GM19099 (cell line): ENCODE results near the gene PPFIBP1.

Experiments used
- POLR2A ChIP-seq: IDR thresholded peaks from 3 replicates; pipeline ENCODE4 v1.6.1; 2011; ENCODE audit warnings: low read depth; ENCODE audit not compliant: insufficient read length; ENCODE audit errors: extremely low read depth

The PPFIBP1 gene

GRCh38 chr12:27622436-27623195, 98.6 kb downstream of the PPFIBP1 start:
- TF ChIP-seq POLR2A = no peak

GRCh38 chr12:27623645-27624044, 99.6 kb downstream of the PPFIBP1 start:
- no peak for TF ChIP-seq POLR2A

GRCh38 chr12:27624586-27624985, 100.6 kb downstream of the PPFIBP1 start:
- no peak for TF ChIP-seq POLR2A

GRCh38 chr12:27627123-27627852, 103.3 kb downstream of the PPFIBP1 start:
- no peak for TF ChIP-seq POLR2A

- no peak for TF ChIP-seq POLR2A
These were observed 107.4 kb downstream of the PPFIBP1 start for GRCh38 chr12:27631365-27631764.

GRCh38 chr12:27631813-27632491, 107.9 kb downstream of the PPFIBP1 start:
- TF ChIP-seq POLR2A = no peak

DNA sequence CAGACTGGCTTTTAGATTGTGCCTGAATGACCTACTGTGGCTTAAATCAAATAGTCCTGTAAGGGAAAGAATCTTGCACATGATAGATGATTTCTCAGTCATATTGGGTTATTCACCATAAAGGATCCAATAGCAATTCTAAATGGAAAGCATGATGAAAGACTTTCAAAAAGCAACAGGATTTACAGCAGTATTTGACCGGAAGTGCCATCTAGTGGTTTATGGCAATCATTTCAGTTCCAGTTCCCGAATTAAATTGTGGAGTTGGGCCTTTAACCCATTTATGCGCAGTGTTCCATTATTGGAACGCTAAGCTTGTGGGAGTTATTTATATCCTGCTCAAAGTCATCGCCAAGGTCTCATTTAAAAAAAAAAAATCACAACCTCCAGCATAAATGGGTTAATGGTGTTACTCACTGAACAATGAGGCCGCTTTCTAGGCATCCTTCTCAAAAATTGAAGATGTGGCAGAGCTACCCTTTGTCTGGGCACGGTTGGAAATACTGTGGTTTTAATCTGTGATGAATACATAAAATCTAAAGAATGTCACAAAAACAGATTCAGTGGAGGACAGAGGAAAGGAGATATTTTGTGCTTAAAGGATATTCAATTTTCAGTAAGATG, 111.5 kb downstream of the PPFIBP1 start:
- TF ChIP-seq POLR2A = no peak

DNA sequence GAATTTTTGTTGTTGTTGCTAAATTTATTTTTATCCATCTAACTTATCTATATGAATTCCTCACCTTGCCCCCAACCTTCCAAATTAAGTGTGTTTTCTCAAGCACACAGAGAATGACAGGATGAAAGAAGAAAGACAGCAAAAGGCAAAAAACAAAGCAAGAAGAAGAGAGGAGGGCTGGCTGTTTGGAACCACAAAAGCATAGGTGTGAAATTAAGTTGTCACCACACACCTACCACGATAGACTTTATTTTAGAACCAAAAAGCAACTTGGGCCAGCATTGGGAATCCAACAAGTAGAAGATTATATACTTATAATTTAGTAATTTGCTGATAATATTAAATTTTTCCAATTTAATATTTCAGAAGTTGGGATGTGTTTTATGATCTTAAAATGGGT, 113.5 kb downstream of the PPFIBP1 start:
- no peak for TF ChIP-seq POLR2A

DNA sequence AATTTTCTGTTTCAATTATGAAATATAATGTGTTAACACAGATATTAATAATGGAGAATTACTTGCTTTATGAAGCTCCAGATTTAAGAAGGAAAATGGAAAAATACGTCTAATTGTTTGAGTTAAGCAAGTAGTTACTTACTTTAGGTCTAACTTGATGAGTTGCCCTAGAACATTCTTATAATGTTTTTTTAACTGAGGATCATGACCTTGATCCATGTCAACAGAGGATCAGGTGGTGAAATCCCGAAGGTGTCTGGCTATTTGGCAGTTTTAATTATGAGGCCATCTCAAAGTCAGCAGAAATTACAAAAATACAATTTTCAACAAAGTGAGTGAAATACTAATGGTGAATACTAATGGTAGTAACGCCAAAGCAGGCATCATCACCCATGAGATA, 115.3 kb downstream of the PPFIBP1 start:
- no peak for TF ChIP-seq POLR2A

DNA sequence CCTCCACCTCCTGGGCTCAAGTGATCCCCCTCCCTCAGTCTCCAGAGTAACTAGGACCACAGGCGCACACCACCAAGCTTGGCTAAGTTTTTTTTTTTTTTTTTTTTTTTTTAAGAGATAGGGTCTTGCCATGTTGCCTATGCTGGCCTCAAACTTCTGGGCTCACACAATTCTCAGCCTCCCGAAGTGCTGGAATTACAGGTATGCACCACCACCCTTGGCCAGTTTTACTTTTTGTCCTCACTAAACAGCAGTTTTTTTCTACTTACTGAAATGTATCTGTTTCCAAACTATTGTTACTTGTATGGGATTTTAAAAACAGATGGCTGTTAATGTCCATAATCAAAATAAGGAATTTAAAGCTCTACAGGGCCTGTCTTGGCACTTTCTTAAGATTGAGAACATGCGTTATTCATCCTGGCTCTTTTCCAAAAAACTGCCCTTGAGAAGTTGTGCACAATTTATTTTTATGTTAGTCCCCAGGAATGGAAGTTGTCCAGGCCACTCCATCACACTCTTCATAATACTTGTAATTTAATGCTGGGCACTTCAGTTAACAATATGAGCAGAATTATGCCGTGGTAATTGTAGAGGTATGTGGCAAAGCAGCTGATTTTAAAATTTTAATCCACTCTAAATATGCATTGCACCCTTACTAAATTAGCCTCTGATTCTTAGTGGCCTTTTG, 120.3 kb downstream of the PPFIBP1 start:
- TF ChIP-seq POLR2A = no peak

- no peak for TF ChIP-seq POLR2A
These were observed 121.7 kb downstream of the PPFIBP1 start for GRCh38 chr12:27645671-27646070.

DNA sequence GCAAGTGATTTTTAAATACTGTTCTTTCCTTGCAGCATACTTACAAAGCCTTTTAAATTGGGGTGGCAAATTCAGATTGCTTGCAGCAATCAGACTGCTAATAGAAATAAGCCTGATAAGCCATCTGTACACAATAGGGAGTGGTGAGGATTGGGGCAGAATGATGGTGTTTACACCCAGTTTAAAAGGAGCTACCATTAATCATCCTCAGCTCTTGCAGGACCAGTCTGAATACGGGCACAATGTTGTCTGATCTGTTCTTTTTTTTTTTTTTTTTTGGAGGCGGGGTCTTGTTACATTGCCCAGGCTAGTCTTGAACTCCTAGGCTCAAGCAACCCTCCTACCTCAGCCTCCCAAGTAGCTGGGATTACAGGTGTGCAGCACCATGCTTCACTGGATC, 122.1 kb downstream of the PPFIBP1 start:
- TF ChIP-seq POLR2A = no peak

DNA sequence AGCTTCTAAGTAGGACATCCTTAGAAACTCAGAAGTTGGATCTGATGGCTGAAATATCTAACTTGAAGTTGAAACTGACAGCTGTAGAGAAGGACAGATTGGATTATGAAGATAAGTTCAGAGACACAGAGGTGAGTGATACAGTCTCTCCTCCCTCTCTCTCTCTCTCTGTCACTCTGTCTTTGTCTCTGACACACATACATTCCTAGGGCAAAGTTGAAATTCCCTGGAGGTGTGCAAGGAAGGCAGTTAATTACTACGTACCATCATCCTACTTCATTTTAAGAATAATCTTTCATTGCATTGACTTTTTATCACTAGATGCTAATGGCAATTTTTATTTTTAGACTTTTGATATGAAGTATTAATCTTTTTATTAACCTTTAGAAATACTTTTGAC, 126.0 kb downstream of the PPFIBP1 start:
- no peak for TF ChIP-seq POLR2A

- no peak for TF ChIP-seq POLR2A
These were observed 127.2 kb downstream of the PPFIBP1 start for GRCh38 chr12:27651201-27651600.
